Panc1 (cell line): ENCODE measurements around the gene SHB. TPM values are rescaled to one million over a fixed set of nuclear protein-coding genes. Genes with fewer than 3 reads are reported as not detected.

Experiments used
- ATAC-seq: fragments of 200-7000 bp; cut with Tn5 transposase; 2 replicates; pipeline ENCODE4 v1.9.1; 2020; ENCODE audit warnings: mild to moderate bottlenecking, moderate library complexity
- BruUV-seq: library from RNA; stranded (reverse); fragments of 400-500 nt; replicated peaks from 2 replicates; lab custom pipeline; 2021; lab: Mats Ljungman, UMichigan
- CTCF ChIA-PET: fragments of 300-600 bp; sonication (Branson Sonifier 250); formaldehyde crosslinking; loops from one replicate; lab custom pipeline; 2022; ENCODE audit warnings: antibody characterized with exemption; lab: Charles Lee
- POLR2A ChIA-PET: fragments of 300-600 bp; sonication (Branson Sonifier 250); formaldehyde crosslinking; loops from one replicate; lab custom pipeline; 2022; ENCODE audit warnings: antibody characterized with exemption; lab: Charles Lee
- DNase-seq: peaks from one replicate; pipeline ENCODE4 v3.0.0-alpha.2; 2010; ENCODE audit warnings: low read depth, low spot score
- H3K27ac ChIP-seq: 2 replicates; pipeline ENCODE4 v1.5.1; 2011; ENCODE audit warnings: mild to moderate bottlenecking, low read length, inconsistent platforms
- H3K27me3 ChIP-seq: fragments of 200-500 bp; sonication (Bioruptor generic); 2 replicates; pipeline ENCODE4 v1.6.0; 2014; ENCODE audit warnings: low read length, inconsistent platforms; ENCODE audit not compliant: control insufficient read depth, insufficient read depth
- H3K36me3 ChIP-seq: fragments of 200-500 bp; sonication (Bioruptor generic); 2 replicates; pipeline ENCODE4 v1.5.1; 2014; ENCODE audit warnings: inconsistent platforms, mild to moderate bottlenecking, low read length, moderate library complexity; ENCODE audit not compliant: control insufficient read depth, insufficient read depth
- H3K4me1 ChIP-seq: 2 replicates; pipeline ENCODE4 v1.5.1; 2011; ENCODE audit warnings: inconsistent platforms, mild to moderate bottlenecking, low read length, moderate library complexity; ENCODE audit not compliant: control insufficient read depth, insufficient read depth
- H3K4me3 ChIP-seq, 2 experiments: 2 replicates each; pipeline ENCODE4 v1.5.1; 2011 to 2012; ENCODE audit warnings: low read depth in 2 of 2, low read length in 2 of 2, mild to moderate bottlenecking in 2 of 2, inconsistent platforms in 1 of 2, moderate library complexity in 1 of 2
- H3K9me3 ChIP-seq: fragments of 200-500 bp; sonication (Bioruptor generic); 2 replicates; pipeline ENCODE4 v1.5.1; 2014; ENCODE audit warnings: low read depth, mild to moderate bottlenecking, inconsistent platforms, low read length, moderate library complexity; ENCODE audit not compliant: control insufficient read depth, insufficient read depth
- CTCF ChIP-seq: fragments of 450-650 bp; IDR thresholded peaks from 2 replicates; pipeline ENCODE4 v1.5.1; 2017; ENCODE audit warnings: mild to moderate bottlenecking
- POLR2AphosphoS5 ChIP-seq: IDR thresholded peaks from 2 replicates; pipeline ENCODE4 v1.6.1; 2012; ENCODE audit warnings: mild to moderate bottlenecking, low read depth, low read length, moderate library complexity
- REST ChIP-seq, 2 experiments: IDR thresholded peaks; 2 replicates each; pipeline ENCODE4 v1.6.1; 2011 to 2012; ENCODE audit warnings: low read depth in 2 of 2, control low read depth in 1 of 2, low read length in 1 of 2, mild to moderate bottlenecking in 1 of 2, moderate library complexity in 1 of 2; ENCODE audit not compliant: insufficient read depth in 1 of 2
- SIN3A ChIP-seq: IDR thresholded peaks from 2 replicates; pipeline ENCODE4 v1.6.1; 2012; ENCODE audit warnings: low read depth, mild to moderate bottlenecking, low read length, moderate library complexity, borderline replicate concordance; ENCODE audit not compliant: insufficient read depth
- TCF7L2 ChIP-seq: IDR thresholded peaks from 2 replicates; pipeline ENCODE4 v1.6.1; 2011; ENCODE audit warnings: mild to moderate bottlenecking, low read depth, low read length, inconsistent platforms
- in situ Hi-C: cut with HindIII; loops from 2 replicates; pipeline ENCODE4 v1.10.0; 2016; ENCODE audit warnings: low sequenced_read_pairs, low pct_unique_long_range_greater_than_20kb
- intact Hi-C: fragments of 100-400 bp; cut with micrococcal nuclease; formaldehyde crosslinking; loops from one replicate; pipeline ENCODE4 v1.10.0; 2022; ENCODE audit not compliant: unreplicated experiment
- total RNA-seq: library from RNA; stranded (reverse); gene quantifications from one replicate; pipeline ENCODE4 v1.2.1, GENCODE V29; 2021; ENCODE audit not compliant: unreplicated experiment

Gene SHB
- total RNA-seq, 1 experiment from 2014 or later = 59.9 TPM

GRCh38 chr9:37914701-37915358 lies 154.2 kb downstream of the SHB start:
- no peak overlapping the region for H3K27ac ChIP-seq
- H3K9me3 ChIP-seq = no peaks in the 10 kb centered on the region
- TF ChIP-seq CTCF (no peak), SIN3A (no peak), TCF7L2 (no peak), POLR2AphosphoS5 (no peak), REST (IDR thresholded peaks at IDR 0.05; ENCODE audit: insufficient read depth in 1 of 2, low read depth in 2 of 2, low read length in 1 of 2) (no peak)
- in situ Hi-C loops = no loop called here
- intact Hi-C loops = loop anchor here (5.0 kb wide), 2 partner anchors 117 to 447 kb away; no protein-coding TSS in a partner anchor
- no peaks in the 10 kb centered on the region; the same call in none of the 2 replicates for H3K36me3 ChIP-seq
- POLR2A ChIA-PET = no interaction called here
- ATAC-seq (no peak), DNase-seq (no peak)
- CTCF ChIA-PET = no interaction called here
- BruUV-seq = no TSS peak
- H3K4me1 ChIP-seq = peaks cover 27% of the 10 kb centered on the region
- no peak overlapping the region for H3K4me3 ChIP-seq
- no peaks in the 10 kb centered on the region for H3K27me3 ChIP-seq

DNA sequence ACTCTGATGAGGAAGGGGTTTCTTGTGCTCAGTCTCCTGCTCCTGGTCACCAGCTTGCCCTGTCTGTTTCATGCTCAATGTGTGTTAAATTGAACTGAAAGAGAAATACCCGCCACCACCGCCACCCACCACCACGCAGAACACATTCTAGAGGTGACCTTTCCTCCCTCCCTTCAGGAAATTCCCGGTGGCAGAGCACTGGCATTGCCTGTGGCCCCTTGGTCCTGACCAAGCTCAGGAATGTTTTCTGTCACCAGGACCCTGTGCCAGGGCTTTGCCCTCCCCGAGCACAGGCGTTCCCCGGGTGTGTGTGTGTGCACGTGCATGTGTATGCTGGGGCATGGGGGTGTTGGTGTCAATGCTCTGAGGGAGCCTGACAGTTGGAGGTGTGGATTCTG lies 154.9 kb downstream of the SHB start:
- H3K36me3 ChIP-seq = no peaks in the 10 kb centered on the region; the same call in none of the 2 replicates
- CTCF ChIA-PET = no interaction called here
- no TSS peak for BruUV-seq
- no peaks in the 10 kb centered on the region for H3K27me3 ChIP-seq
- peak; percentile 14 for ATAC-seq
- intact Hi-C loops (loop anchor here (5.0 kb wide), 2 partner anchors 118 to 448 kb away; no protein-coding TSS in a partner anchor), in situ Hi-C loops (no loop called here)
- H3K9me3 ChIP-seq = no peaks in the 10 kb centered on the region
- POLR2A ChIA-PET = no interaction called here
- TF ChIP-seq REST (IDR thresholded peaks at IDR 0.05; ENCODE audit: insufficient read depth in 1 of 2, low read depth in 2 of 2, low read length in 1 of 2) (no peak), SIN3A (no peak), TCF7L2 (no peak), CTCF (no peak), POLR2AphosphoS5 (no peak)
- no peak for DNase-seq
- H3K27ac ChIP-seq = no peak overlapping the region; the same call in 1 of the 2 replicates
- H3K4me1 ChIP-seq = peaks cover 29% of the 10 kb centered on the region
- H3K4me3 ChIP-seq = no peak overlapping the region
